ENCODE data around the gene ALOX5AP. TPM values are rescaled to one million over a fixed set of nuclear protein-coding genes. Genes with fewer than 3 reads are reported as not detected.

ALOX5AP gene
- total RNA-seq, 4 donors from 2014 or later: 4.7 to 21.5 (median 12.7) TPM

GRCh38 chr13:30736461-30737320 is 1.3 kb downstream of the ALOX5AP start:
- H3K4me3 ChIP-seq: peak overlapping the region in 3 of 4 donors; percentile 29 to 47 (median 31)
- peaks cover 0 to 21% (median 8%) of the 10 kb centered on the region in 3 donors for H3K4me1 ChIP-seq
- H3K36me3 ChIP-seq: no peaks in the 10 kb centered on the region
- no peak for TF ChIP-seq CTCF (IDR thresholded peaks at IDR 0.05)
- no peak for TF ChIP-seq POLR2A (IDR thresholded peaks at IDR 0.05)
- WGBS, 2 donors: 58 to 75% methylated on average over 2 to 3 of the region's 5 CpGs
- peaks cover 0 to 4% (median 0%) of the 10 kb centered on the region in 4 donors for H3K27me3 ChIP-seq
- H3K27ac ChIP-seq: peak overlapping the region; percentile 14 to 52 (median 48)
- no peak for DNase-seq
- intact Hi-C loops (cut with DNase I): no loop called here
- H3K9me3 ChIP-seq: no peaks in the 10 kb centered on the region

- Histone ChIP-seq H3K36me3 (no peaks in the 10 kb centered on the region), H3K27me3 (peaks cover 0 to 4% (median 0%) of the 10 kb centered on the region in 4 donors), H3K4me3 (peak overlapping the region in 2 of 4 donors; percentile 31 to 47), H3K4me1 (peaks cover 0 to 26% (median 8%) of the 10 kb centered on the region in 3 donors), H3K9me3 (no peaks in the 10 kb centered on the region), H3K27ac (peak overlapping the region in 3 of 4 donors; percentile 14 to 51 (median 45))
- DNase-seq: no peak
- intact Hi-C loops (cut with DNase I): no loop called here
- 68 to 78% methylated on average over 3 of the region's 3 CpGs for WGBS, 2 donors
- TF ChIP-seq CTCF (IDR thresholded peaks at IDR 0.05) (no peak), POLR2A (IDR thresholded peaks at IDR 0.05) (no peak)
Observed at GRCh38 chr13:30737511-30738337, 2.4 kb downstream of the ALOX5AP start.

- 77 to 81% methylated on average over 7 of the region's 9 CpGs for WGBS, 2 donors
- H3K4me3 ChIP-seq: peak overlapping the region in 1 of 4 donors; percentile 17
Observed at GRCh38 chr13:30738526-30739236, 3.3 kb downstream of the ALOX5AP start.

GRCh38 chr13:30739237-30739528 is 3.8 kb downstream of the ALOX5AP start:
- Histone ChIP-seq H3K27me3 (peaks cover 0 to 4% (median 0%) of the 10 kb centered on the region in 4 donors), H3K9me3 (no peaks in the 10 kb centered on the region), H3K4me1 (peaks cover 7 to 41% (median 16%) of the 10 kb centered on the region in 3 donors), H3K4me3 (no peak overlapping the region), H3K27ac (peak overlapping the region in 1 of 4 donors; percentile 59), H3K36me3 (no peaks in the 10 kb centered on the region)
- WGBS, 2 donors: 91 to 96% methylated on average over 2 of the region's 2 CpGs
- intact Hi-C loops (cut with DNase I): no loop called here
- DNase-seq: no peak
- no peak for TF ChIP-seq POLR2A (IDR thresholded peaks at IDR 0.05)
- TF ChIP-seq CTCF (IDR thresholded peaks at IDR 0.05): no peak

More at GRCh38 chr13:30738526-30739236, 3.3 kb downstream of the ALOX5AP start:
- intact Hi-C loops (cut with DNase I): no loop called here
- Histone ChIP-seq H3K27ac (peak overlapping the region in 2 of 4 donors; percentile 12 to 45), H3K9me3 (no peaks in the 10 kb centered on the region), H3K27me3 (peaks cover 0 to 4% (median 0%) of the 10 kb centered on the region in 4 donors), H3K36me3 (no peaks in the 10 kb centered on the region), H3K4me1 (peaks cover 2 to 36% (median 11%) of the 10 kb centered on the region in 3 donors)
- TF ChIP-seq POLR2A (IDR thresholded peaks at IDR 0.05): no peak
- no peak for TF ChIP-seq CTCF (IDR thresholded peaks at IDR 0.05)
- DNase-seq: no peak
